Suprapubic skin (tissue), 3 donors: Measurements from ENCODE around the gene PDRG1.

ENCODE experiments used
- CTCF ChIP-seq, 2 donors: fragments of 200-600 bp in 1 of 2; fragments of 450-650 bp in 1 of 2; sonication (generic) in 1 of 2; IDR thresholded peaks; one replicate each; pipeline ENCODE4 v1.5.1; 2016 to 2019; ENCODE audit warnings: antibody characterized with exemption in 2 of 2, mild to moderate bottlenecking in 1 of 2, moderate library complexity in 1 of 2
- POLR2AphosphoS5 ChIP-seq, 3 donors: sonication (generic); formaldehyde crosslinking; IDR thresholded peaks; one replicate each; pipeline ENCODE4 v1.6.1; 2017; ENCODE audit warnings: antibody characterized with exemption in 3 of 3

- TF ChIP-seq CTCF (IDR thresholded peaks at IDR 0.05) (no peak), POLR2AphosphoS5 (IDR thresholded peaks at IDR 0.05) (no peak)
Measured at GRCh38 chr20:31901615-31902014, 50.2 kb downstream of the PDRG1 start.
